GM13977 (cell line): ENCODE results near the gene PARN.

Experiments
- DNase-seq: peaks from one replicate; pipeline ENCODE4 v3.0.0; 2012; ENCODE audit warnings: low spot score
- CTCF ChIP-seq: IDR thresholded peaks from 2 replicates; pipeline ENCODE4 v1.5.1; 2012; ENCODE audit warnings: mild to moderate bottlenecking, control low read depth; ENCODE audit not compliant: insufficient read depth; ENCODE audit errors: extremely low read depth, missing control alignments
- in situ Hi-C: fragments of 300-500 bp; cut with MboI; formaldehyde crosslinking; loops from one replicate; pipeline ENCODE4 v1.12.0; 2022; ENCODE audit warnings: low sequenced_read_pairs, low pct_unique_long_range_greater_than_20kb, mixed read lengths, inconsistent platforms; ENCODE audit not compliant: unreplicated experiment

Gene PARN

GRCh38 chr16:14616280-14616679 is 13.8 kb downstream of the PARN start:
- no peak for TF ChIP-seq CTCF
- no peak for DNase-seq
- in situ Hi-C loops = no loop called here

DNA sequence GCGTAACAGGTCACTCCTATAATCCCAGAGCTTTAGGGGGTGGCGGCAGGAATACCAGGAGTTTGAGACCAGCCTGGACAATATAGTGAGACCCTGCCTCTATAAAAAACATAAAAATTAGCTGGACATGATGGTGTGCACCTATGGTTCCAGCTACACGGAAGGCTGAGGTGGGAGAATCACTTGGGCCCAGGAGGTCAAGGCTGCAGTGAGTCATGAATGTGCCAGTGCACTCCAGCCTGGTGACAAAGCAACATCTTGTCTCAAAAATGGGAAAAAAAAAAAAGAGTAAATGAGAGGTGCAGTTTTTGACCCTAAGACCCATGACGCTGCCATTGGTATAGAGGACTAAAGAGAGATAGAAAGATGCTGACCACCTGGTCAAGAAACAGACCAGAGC is 16.1 kb downstream of the PARN start:
- no peak for DNase-seq
- TF ChIP-seq CTCF = no peak
- in situ Hi-C loops = no loop called here

- in situ Hi-C loops = no loop called here
- DNase-seq = no peak
- TF ChIP-seq CTCF = no peak
These were observed 18.4 kb downstream of the PARN start for GRCh38 chr16:14611660-14612059.

- in situ Hi-C loops = no loop called here
- no peak for DNase-seq
- no peak for TF ChIP-seq CTCF
These were observed 20.3 kb downstream of the PARN start for GRCh38 chr16:14609716-14610115.

- no peak for DNase-seq
- TF ChIP-seq CTCF = no peak
- in situ Hi-C loops = no loop called here
These were observed 21.5 kb downstream of the PARN start for GRCh38 chr16:14608604-14609003.

- TF ChIP-seq CTCF = no peak
- in situ Hi-C loops = no loop called here
- peak; percentile 57 for DNase-seq
These were observed 21.9 kb downstream of the PARN start for GRCh38 chr16:14608111-14608566.

DNA sequence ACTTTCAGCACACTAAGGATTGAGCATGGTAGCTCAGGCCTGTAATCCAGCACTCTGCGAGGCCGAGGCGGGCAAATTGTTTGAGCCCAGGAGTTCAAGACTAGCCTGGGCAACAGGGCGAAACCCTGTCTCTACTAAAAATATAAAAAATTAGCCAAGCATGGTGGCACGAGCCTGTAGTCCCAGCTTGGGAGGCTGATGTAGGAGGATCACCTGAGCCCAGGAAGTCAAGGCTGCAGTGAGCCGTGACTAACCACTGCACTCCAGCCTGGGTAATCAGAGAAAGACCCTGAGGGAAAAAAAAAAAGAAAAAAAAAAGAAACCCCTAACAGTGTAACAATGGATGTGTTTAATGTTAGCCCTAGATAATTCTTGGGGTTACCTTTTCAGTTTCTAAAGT is 24.0 kb downstream of the PARN start:
- DNase-seq = no peak
- no peak for TF ChIP-seq CTCF
- in situ Hi-C loops = no loop called here
